OCI-LY7 (cell line): ENCODE measurements around the gene IRF7. TPM values are rescaled to one million over a fixed set of nuclear protein-coding genes. Genes with fewer than 3 reads are reported as not detected.

Experiments used
- BruUV-seq: library from RNA; stranded (reverse); fragments of 400-500 nt; replicated peaks from 2 replicates; lab custom pipeline; 2021; lab: Mats Ljungman, UMichigan
- CTCF ChIA-PET: fragments of 300-600 bp; sonication (Branson Sonifier 250); formaldehyde crosslinking; loops from one replicate; lab custom pipeline; 2022; ENCODE audit warnings: antibody characterized with exemption; ENCODE audit not compliant: unreplicated experiment; lab: Charles Lee
- POLR2A ChIA-PET: fragments of 300-600 bp; sonication (Branson Sonifier 250); formaldehyde crosslinking; loops from one replicate; lab custom pipeline; 2022; ENCODE audit warnings: antibody characterized with exemption; lab: Charles Lee
- DNase-seq: peaks from one replicate; pipeline ENCODE4 v3.0.0-alpha.2; 2015; ENCODE audit warnings: low spot score
- H2AFZ ChIP-seq: fragments of 200-600 bp; sonication (generic), shearing (Covaris generic); 2 replicates; pipeline ENCODE4 v1.6.1; 2014; ENCODE audit warnings: mild to moderate bottlenecking, antibody characterized with exemption, low read length, moderate library complexity
- H3K27ac ChIP-seq: fragments of 200-600 bp; sonication (generic); 2 replicates; pipeline ENCODE4 v1.5.1; 2014; ENCODE audit warnings: mixed run types, low read depth, mild to moderate bottlenecking, moderate library complexity, low read length, inconsistent platforms; ENCODE audit not compliant: poor library complexity, severe bottlenecking
- H3K36me3 ChIP-seq: fragments of 200-600 bp; sonication (generic); 2 replicates; pipeline ENCODE4 v1.6.1; 2014; ENCODE audit warnings: mild to moderate bottlenecking, antibody characterized with exemption, low read length, moderate library complexity, mixed read lengths; ENCODE audit not compliant: insufficient read depth
- H3K4me1 ChIP-seq: fragments of 200-600 bp; sonication (generic); 2 replicates; pipeline ENCODE4 v1.5.1; 2014; ENCODE audit warnings: mild to moderate bottlenecking, low read length; ENCODE audit not compliant: insufficient read depth, poor library complexity, severe bottlenecking
- H3K4me2 ChIP-seq: fragments of 200-600 bp; sonication (generic); 2 replicates; pipeline ENCODE4 v1.6.1; 2014; ENCODE audit warnings: mild to moderate bottlenecking, low read length
- H3K4me3 ChIP-seq: fragments of 200-600 bp; sonication (generic); 2 replicates; pipeline ENCODE4 v1.5.1; 2014; ENCODE audit warnings: mild to moderate bottlenecking, low read depth, low read length; ENCODE audit not compliant: poor library complexity, severe bottlenecking
- H3K79me2 ChIP-seq: fragments of 200-600 bp; sonication (generic); 2 replicates; pipeline ENCODE4 v1.6.1; 2016; ENCODE audit warnings: low read depth, mild to moderate bottlenecking, low read length, moderate library complexity, mixed read lengths; ENCODE audit not compliant: insufficient read depth
- H3K9me2 ChIP-seq: fragments of 200-600 bp; sonication (generic); 2 replicates; pipeline ENCODE4 v1.6.1; 2016; ENCODE audit warnings: mild to moderate bottlenecking, low read length, mixed read lengths; ENCODE audit not compliant: insufficient read depth
- H3K9me3 ChIP-seq: fragments of 200-600 bp; sonication (generic); 2 replicates; pipeline ENCODE4 v1.6.1; 2014; ENCODE audit warnings: mild to moderate bottlenecking, mixed run types, low read length, mixed read lengths
- H4K20me1 ChIP-seq: fragments of 200-600 bp; sonication (generic); 2 replicates; pipeline ENCODE4 v1.6.1; 2014; ENCODE audit warnings: mild to moderate bottlenecking, antibody characterized with exemption, low read length, moderate library complexity, mixed read lengths; ENCODE audit not compliant: insufficient read depth
- EZH2phosphoT487 ChIP-seq: fragments of 200-600 bp; sonication (generic); IDR thresholded peaks from 2 replicates; pipeline ENCODE4 v1.6.1; 2018; ENCODE audit warnings: low read depth, borderline replicate concordance, mild to moderate bottlenecking, mixed run types, antibody characterized with exemption, low read length, moderate library complexity, mixed read lengths
- intact Hi-C: fragments of 100-400 bp; cut with micrococcal nuclease; formaldehyde crosslinking; loops from one replicate; pipeline ENCODE4 v1.10.0; 2022; ENCODE audit not compliant: unreplicated experiment
- total RNA-seq, 2 experiments: library from RNA; depleted of rRNA in 1 of 2; stranded (reverse); fragments of >200 nt in 1 of 2; shearing (Covaris generic) in 1 of 2; gene quantifications; 2 replicates each; pipeline ENCODE4 v1.2.3, GENCODE V29; 2014 to 2022
- TF ChIP-seq, protein P1 (sequence below): fragments of 200-600 bp; sonication (generic); conservative IDR thresholded peaks from 2 replicates; pipeline ENCODE4 v1.5.1; 2014; ENCODE audit warnings: mild to moderate bottlenecking, antibody characterized with exemption, low read length, moderate library complexity, mixed read lengths

Gene IRF7
- total RNA-seq, 2 experiments from 2014 or later = 15.8 to 18.7 TPM

DNA sequence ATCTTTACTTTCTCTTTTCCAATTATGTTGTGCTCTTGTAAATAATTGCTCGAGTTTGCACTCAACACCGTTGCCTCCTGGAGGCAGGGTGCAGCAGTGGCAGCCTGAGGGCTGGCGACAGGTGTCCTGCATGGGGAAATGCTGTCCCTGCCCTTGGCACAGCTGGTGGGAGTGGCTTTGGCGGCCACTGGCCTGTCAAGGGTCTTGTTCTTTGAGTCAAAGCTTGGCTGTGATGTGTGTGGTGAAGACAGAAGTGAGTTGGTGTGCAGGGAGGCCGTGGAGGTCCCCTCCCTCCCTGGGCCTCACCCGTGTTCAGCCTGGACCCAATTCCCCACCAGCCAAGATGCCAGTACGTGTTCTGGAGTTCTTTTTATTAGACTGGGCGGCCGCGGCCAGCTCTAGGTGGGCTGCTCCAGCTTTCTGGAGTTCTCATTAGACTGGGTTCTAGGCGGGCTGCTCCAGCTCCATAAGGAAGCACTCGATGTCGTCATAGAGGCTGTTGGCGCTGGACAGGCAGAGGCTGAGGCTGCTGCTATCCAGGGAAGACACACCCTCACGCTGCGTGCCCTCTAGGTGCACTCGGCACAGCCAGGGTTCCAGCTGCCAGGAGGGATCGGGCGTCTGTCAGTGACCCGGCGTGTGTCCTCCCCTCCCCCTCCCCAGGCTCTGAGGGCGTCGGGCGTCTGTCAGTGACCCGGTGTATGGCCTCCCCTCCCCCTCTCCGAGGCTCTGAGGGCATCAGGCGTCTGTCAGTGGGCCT lies 3.4 kb downstream of the IRF7 start:
- no peak for TF ChIP-seq EZH2phosphoT487
- TF ChIP-seq, protein P1, sequence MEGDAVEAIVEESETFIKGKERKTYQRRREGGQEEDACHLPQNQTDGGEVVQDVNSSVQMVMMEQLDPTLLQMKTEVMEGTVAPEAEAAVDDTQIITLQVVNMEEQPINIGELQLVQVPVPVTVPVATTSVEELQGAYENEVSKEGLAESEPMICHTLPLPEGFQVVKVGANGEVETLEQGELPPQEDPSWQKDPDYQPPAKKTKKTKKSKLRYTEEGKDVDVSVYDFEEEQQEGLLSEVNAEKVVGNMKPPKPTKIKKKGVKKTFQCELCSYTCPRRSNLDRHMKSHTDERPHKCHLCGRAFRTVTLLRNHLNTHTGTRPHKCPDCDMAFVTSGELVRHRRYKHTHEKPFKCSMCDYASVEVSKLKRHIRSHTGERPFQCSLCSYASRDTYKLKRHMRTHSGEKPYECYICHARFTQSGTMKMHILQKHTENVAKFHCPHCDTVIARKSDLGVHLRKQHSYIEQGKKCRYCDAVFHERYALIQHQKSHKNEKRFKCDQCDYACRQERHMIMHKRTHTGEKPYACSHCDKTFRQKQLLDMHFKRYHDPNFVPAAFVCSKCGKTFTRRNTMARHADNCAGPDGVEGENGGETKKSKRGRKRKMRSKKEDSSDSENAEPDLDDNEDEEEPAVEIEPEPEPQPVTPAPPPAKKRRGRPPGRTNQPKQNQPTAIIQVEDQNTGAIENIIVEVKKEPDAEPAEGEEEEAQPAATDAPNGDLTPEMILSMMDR = peak; percentile 41; the same call in 1 of the 2 replicates
- Histone ChIP-seq H3K4me3 (no peak overlapping the region), H2AFZ (no peak overlapping the region), H3K4me1 (peaks cover 19% of the 10 kb centered on the region), H3K36me3 (peaks cover 60% of the 10 kb centered on the region), H3K4me2 (no peak overlapping the region), H3K27ac (no peak overlapping the region), H3K79me2 (no peaks in the 10 kb centered on the region), H3K9me2 (no peaks in the 10 kb centered on the region), H3K9me3 (no peaks in the 10 kb centered on the region), H4K20me1 (0 out of 2 replicates have a peak, but pooled peaks cover 3% of the 10 kb centered on the region)
- BruUV-seq = no TSS peak
- ChIA-PET POLR2A (no interaction called here), CTCF (no interaction called here)
- peak; percentile 24 for DNase-seq
- intact Hi-C loops = no loop called here

DNA sequence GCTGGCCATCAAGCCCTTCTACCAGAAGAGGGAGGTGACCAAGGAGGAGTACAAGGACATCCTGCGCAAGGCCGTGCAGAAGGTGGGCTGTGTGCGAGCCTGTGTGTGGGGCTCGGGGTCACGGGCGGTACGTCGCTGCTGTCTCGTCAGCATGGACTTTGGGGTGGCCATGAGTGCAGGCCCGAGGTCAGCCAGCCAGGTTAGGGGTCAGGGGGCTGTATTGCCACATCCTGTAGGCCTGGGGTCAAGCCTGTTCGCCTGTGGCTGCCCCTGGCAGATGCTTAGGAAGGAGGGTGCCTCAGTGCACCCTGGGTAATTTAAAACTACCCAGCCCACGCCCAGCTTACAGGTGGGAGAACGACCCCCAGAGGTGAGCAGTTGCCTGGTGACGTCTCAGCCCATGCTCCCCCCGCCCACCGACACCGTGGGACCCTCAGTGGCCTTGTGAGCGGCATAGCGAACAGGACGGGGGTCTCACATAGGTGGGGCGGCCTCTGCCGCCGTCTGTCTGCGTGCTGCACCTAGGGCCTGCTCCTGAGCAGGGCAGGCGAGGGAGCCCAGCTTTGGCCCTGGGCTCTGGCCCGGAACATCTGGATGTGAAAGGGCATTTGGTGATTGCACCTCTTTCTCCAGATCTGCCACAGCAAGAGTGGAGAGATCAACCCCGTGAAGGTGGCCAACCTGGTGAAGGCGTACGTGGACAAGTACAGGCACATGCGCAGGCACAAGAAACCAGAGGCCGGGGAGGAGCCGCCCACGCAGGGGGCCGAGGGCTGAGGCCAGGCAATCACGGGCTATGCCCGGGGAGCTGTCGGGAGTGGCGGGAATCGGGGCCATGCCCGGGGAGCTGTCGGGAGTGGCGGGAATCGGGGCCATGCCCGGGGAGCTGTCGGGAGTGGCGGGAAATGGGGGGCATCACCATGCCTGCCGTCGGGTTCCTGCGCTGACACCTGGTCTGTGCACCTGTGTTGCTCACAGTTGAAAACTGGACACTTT lies 4.5 kb downstream of the IRF7 start:
- intact Hi-C loops = no loop called here
- Histone ChIP-seq H3K4me2 (no peak overlapping the region), H3K9me3 (no peaks in the 10 kb centered on the region), H2AFZ (no peak overlapping the region), H3K4me1 (peaks cover 12% of the 10 kb centered on the region), H3K27ac (no peak overlapping the region), H3K9me2 (no peaks in the 10 kb centered on the region), H3K4me3 (no peak overlapping the region), H3K79me2 (no peaks in the 10 kb centered on the region), H3K36me3 (peaks cover 71% of the 10 kb centered on the region), H4K20me1 (0 out of 2 replicates have a peak, but pooled peaks cover 3% of the 10 kb centered on the region)
- DNase-seq = no peak
- POLR2A ChIA-PET = interaction anchor here (0.6 kb wide), 1 partner anchor 125 kb away, joined by 3 read pairs; no protein-coding TSS in a partner anchor
- BruUV-seq = TSS peak; percentile 49
- no peak for TF ChIP-seq EZH2phosphoT487
- TF ChIP-seq, protein P1 = no peak
- CTCF ChIA-PET = no interaction called here
